MG63 (cell line): Measurements from ENCODE around the gene ANKRD24. TPM values are rescaled to one million over a fixed set of nuclear protein-coding genes. Genes with fewer than 3 reads are reported as not detected.

Experiments
- DNase-seq: peaks from one replicate; pipeline ENCODE4 v3.0.0-alpha.2; 2020
- H3K27me3 ChIP-seq: fragments of 250-450 bp; sonication (Bioruptor Pico); 2 replicates; pipeline ENCODE4 v1.5.1; 2020; ENCODE audit warnings: mild to moderate bottlenecking, moderate library complexity
- H3K36me3 ChIP-seq: fragments of 250-450 bp; sonication (Bioruptor Pico); 2 replicates; pipeline ENCODE4 v1.5.1; 2020; ENCODE audit warnings: mild to moderate bottlenecking, moderate library complexity
- H3K4me3 ChIP-seq: fragments of 250-450 bp; sonication (Bioruptor Pico); 2 replicates; pipeline ENCODE4 v1.5.1; 2020; ENCODE audit warnings: mild to moderate bottlenecking, moderate library complexity
- H3K9me3 ChIP-seq: fragments of 250-450 bp; sonication (Bioruptor Pico); 2 replicates; pipeline ENCODE4 v1.5.1; 2020; ENCODE audit warnings: mild to moderate bottlenecking, moderate library complexity
- total RNA-seq: library from RNA; depleted of rRNA; stranded (reverse); fragments of >200 nt; shearing (Covaris generic); gene quantifications from 2 replicates; pipeline ENCODE4 v1.2.3, GENCODE V29; 2014; ENCODE audit warnings: low replicate concordance

ANKRD24 gene
- total RNA-seq, 1 experiment from 2014 or later = 0.13 TPM

DNA sequence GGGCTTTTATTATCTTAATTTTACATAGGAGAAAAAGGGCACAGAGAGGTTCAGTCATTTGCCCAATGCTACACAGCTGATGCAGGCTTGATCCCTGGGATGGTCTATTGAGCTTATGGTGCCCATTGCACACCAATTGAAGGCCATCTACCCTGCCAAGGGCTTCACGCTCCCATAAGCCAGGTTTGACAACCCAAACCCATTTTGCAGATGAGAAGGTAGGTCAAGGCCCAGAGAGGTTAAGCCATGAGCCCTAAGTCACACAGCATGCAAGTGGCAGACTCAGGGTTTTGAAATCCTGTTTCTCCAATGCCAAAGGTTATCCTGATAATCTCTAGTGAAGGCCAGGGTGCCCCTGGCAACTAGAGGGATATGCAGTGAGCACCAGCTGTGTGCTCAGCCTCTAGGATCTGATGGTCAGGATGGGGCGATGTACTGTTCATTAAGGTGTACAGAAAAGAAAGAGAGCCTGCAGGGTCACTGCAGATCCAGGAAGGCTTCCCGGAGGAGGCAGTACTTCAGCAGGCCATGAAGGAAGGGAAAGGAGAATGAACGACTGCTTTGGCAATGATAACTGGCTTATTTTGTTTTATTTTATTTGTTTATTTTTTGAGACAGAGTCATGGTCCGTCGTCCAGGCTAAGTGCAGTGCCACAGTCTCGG lies 20.9 kb upstream of the ANKRD24 start:
- DNase-seq = no peak
- Histone ChIP-seq H3K27me3 (peaks cover 3% of the 10 kb centered on the region; the same call in 1 of the 2 replicates), H3K9me3 (no peaks in the 10 kb centered on the region), H3K4me3 (no peak overlapping the region), H3K36me3 (no peaks in the 10 kb centered on the region)

DNA sequence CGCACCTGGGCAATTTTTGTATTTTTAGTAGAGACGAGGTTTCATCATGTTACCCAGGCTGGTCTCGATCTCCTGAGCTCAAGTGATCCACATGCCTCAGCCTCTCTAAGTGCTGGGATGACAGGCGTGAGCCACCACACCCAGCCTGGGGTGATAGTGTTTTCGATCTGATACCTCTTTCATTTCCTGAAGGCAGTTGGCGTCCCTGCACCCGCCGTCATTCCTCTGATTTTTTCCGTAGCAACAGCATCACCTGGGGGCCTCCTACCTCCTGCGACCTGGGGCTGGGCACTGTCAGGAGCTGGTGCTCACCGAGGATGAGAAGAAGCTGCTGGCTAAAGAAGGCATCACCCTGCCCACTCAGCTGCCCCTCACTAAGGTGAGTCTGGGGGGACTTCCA lies 18.2 kb upstream of the ANKRD24 start:
- DNase-seq = no peak
- H3K4me3 ChIP-seq = no peak overlapping the region
- H3K27me3 ChIP-seq = peaks cover 6% of the 10 kb centered on the region
- no peaks in the 10 kb centered on the region for H3K36me3 ChIP-seq
- H3K9me3 ChIP-seq = no peaks in the 10 kb centered on the region

DNA sequence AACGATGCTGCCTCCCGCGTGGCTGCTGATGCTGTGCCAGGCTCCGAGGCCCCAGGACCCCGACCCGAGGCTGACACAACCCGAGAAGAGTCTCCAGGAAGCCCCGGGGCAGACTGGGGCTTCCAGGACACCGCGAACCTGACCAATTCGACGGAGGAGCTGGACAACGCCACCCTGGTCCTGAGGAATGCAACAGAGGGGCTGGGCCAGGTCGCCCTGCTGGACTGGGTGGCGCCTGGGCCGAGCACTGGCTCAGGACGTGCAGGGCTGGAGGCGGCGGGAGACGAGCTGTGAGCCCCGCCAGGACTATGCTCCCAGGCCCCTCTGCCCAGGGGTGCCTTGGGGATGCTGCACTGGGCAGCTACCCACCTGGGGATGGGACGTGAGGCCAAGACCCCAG lies 10.8 kb upstream of the ANKRD24 start:
- Histone ChIP-seq H3K27me3 (peaks cover 11% of the 10 kb centered on the region; the same call in 1 of the 2 replicates), H3K36me3 (no peaks in the 10 kb centered on the region), H3K9me3 (no peaks in the 10 kb centered on the region), H3K4me3 (no peak overlapping the region)
- no peak for DNase-seq

DNA sequence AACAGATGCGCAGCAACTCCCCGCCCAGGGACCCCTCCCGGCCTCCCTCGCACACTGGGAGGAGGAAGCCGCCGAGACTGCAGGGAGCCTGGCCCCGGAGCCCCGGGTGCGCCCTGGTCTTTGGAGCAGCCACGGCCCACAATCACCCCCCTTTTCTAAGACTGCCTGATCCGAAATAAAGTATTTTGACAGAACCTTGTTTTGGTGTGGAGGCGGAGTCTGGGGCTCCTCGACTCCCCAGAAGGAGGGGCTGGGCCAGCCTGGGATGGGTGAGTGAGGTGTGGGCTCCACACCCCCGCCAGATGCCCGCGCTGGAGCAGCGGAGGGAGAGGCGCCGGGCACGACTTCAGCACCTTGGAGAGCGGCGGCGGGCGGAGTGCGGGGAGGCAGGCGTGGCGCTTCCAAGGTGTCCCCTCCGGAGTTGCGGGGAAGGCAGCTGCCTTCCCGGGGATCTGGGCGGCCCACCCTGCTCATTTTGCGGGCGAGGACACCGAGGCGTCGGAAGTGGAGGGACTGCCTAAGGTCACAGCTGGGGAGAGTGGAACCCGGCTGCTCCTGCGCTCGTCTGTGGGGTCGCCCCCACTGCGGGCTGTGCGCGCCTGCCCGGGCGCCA lies 9.5 kb upstream of the ANKRD24 start:
- H3K4me3 ChIP-seq = no peak overlapping the region

DNA sequence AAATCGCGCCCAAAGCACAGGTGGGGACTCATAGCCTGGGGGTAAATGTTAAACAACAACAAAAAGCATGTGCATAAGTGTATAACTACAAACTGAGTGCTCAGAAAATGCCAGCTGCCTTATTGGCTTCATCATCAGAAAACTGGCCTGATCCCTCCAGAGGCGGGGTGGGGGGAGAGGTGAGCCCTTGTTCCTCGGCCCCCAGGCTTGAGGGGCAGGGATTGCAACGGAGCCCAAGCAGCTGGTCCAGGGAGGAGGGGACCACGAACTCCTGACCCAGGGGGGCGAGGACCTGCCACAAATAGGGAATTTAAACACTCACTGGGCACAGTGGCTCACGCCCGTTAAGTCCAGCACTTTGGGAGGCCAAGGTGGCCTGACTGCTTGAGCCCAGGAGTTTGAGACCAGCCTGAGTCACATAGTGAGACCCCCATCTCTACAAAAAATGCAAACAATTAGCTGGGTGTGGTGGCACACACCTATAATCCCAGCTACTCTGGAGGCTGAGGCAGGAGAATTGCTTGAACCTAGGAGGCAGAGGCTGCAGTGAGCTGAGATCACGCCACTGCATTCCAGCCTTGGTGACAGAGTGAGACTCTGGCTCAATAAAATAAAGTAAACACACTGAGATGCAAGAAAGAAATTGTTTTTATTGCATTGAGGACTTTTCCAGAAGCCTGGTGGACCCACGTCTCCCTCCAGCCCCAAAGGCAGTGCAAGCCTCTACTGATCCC lies 8.8 kb upstream of the ANKRD24 start:
- H3K4me3 ChIP-seq = no peak overlapping the region
- DNase-seq = no peak
- no peaks in the 10 kb centered on the region for H3K9me3 ChIP-seq
- H3K27me3 ChIP-seq = peaks cover 8% of the 10 kb centered on the region; the same call in 1 of the 2 replicates
- H3K36me3 ChIP-seq = no peaks in the 10 kb centered on the region

More for the DNA sequence above, 9.5 kb upstream of the ANKRD24 start:
- no peaks in the 10 kb centered on the region for H3K9me3 ChIP-seq
- H3K36me3 ChIP-seq = no peaks in the 10 kb centered on the region
- DNase-seq = peak; percentile 48
- peaks cover 8% of the 10 kb centered on the region; the same call in 1 of the 2 replicates for H3K27me3 ChIP-seq

DNA sequence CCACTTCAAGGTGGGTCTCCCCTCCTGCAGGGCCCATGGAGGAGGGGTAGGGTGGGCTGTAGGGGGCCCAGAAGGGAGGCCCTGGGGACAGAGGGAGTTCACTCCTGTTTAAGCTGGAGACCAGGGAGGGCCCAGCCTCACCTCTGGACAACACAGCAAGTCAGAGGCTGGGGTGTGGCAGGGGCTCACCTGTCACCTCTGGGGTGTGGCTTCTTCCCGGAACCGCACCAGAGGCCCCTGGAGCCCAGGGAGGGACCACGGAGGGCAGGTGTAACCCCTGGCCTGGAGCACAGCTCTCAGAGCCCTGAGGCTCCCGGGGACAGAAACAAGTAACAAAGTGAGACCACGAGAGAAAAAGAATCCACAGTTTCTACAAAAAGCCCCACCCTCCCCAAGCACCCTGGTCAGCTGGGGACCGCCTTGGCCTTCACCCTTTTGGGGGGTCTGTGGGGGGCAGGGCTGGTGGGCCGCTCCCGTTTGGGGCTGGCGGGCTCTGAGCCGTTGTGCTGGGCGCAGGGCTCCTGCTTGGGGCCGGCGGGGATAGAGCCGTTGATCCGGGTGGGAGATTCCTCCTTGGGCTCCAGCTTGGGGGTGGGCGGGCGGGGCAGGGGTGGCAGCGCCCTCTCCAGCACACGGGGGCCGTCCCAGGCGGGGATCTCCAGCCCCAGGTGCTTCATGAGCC lies 8.1 kb upstream of the ANKRD24 start:
- no peak for DNase-seq
- no peaks in the 10 kb centered on the region for H3K9me3 ChIP-seq
- H3K27me3 ChIP-seq = peaks cover 8% of the 10 kb centered on the region; the same call in 1 of the 2 replicates
- no peak overlapping the region for H3K4me3 ChIP-seq
- no peaks in the 10 kb centered on the region for H3K36me3 ChIP-seq

DNA sequence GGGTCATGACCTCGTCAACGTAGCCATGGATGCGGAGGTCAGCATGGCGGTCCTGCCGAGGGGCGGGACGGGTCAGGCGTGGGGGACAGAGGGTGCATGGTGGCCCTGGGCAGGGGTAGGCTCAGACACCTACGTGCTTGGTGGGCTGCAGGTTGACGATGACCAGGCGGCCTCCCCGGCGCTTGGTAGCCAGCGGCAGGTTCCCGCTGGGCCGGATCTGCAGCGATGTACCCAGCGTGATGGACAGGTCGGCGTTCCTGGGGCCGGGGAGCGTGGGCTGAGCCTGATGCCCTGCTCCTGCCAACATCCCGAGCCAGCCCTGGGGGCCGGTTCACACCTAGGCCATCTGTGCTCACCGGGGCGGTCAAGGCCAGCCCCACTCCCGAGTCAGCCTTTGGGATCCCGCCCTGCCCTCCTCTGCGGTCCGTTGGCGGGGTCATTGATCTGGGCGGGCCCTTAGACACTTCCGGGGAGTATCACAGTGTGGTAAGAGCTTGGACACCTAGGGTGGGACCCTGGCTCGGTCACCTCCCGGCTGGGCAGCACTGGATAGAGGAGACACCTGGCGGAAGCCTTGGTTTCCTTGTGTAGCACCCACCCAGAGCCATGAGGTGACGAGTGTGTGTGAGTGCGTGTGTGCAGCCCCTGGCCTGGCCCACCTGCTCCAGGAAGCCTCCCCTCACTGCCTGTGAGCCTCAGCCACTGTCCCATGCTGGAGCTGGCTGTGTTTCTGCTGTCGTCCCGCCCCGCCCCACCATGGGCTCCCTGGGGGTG lies 7.4 kb upstream of the ANKRD24 start:
- H3K27me3 ChIP-seq = peaks cover 8% of the 10 kb centered on the region; the same call in 1 of the 2 replicates

DNA sequence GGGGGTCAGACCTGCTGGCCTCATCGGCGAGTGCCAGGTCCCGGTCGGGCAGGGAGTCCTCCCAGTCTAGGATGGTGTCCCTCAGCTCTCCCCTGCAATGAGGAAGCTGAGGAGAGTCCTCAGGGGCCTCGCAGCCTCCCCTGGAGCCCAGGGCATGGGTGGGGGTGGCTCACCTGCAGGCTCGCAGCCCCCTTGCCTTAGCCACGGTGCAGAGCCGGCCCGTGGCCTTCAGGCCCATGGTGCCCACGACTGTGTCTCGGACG lies 6.9 kb upstream of the ANKRD24 start:
- DNase-seq = no peak
- H3K27me3 ChIP-seq = peaks cover 8% of the 10 kb centered on the region; the same call in 1 of the 2 replicates
- H3K36me3 ChIP-seq = peaks cover 4% of the 10 kb centered on the region; the same call in 1 of the 2 replicates
- no peaks in the 10 kb centered on the region for H3K9me3 ChIP-seq
- no peak overlapping the region for H3K4me3 ChIP-seq

More for the DNA sequence above, 7.4 kb upstream of the ANKRD24 start:
- H3K36me3 ChIP-seq = no peaks in the 10 kb centered on the region
- no peaks in the 10 kb centered on the region for H3K9me3 ChIP-seq
- H3K4me3 ChIP-seq = no peak overlapping the region
- DNase-seq = no peak

DNA sequence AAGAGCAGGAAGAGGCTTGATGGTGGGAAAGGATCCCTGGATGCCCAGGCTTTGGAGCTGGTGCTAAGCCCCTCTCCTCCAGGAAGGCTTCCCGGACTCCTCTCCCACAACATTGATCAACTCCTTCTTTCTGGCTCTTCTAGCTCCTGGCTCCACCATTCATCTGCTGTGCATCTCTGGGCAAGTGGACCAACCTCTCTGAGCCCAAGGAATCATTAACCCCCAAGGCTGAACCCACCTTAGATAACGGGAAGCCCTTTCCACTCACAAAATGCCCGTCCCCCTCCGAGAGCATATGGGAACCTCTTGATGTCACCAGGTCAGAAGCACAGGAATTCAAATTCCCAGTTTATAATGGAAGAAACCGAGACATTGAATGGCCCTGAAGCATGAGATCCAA lies 5.3 kb upstream of the ANKRD24 start:
- Histone ChIP-seq H3K4me3 (no peak overlapping the region), H3K9me3 (no peaks in the 10 kb centered on the region), H3K27me3 (peaks cover 6% of the 10 kb centered on the region; the same call in 1 of the 2 replicates), H3K36me3 (peaks cover 4% of the 10 kb centered on the region; the same call in 1 of the 2 replicates)
- DNase-seq = no peak

DNA sequence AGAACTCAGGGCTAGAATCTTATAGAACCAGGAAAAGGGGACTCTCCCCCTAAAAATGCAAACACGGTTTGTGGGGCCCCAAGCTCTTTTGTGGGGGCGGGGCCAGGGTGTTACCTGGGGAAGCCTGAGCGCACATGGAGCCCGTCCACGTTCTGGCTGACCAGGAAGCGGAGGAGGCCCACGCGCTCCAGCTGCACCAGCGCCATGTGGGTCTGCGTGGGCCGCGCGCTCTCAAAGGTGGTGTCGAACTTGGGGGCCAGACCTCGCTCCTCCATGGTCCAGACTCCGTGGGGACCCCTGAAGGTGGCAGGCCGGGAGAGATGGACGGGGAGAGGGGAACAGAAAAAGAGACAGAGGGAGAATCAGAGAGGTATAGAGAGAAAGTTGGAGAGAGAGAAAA lies 3.5 kb upstream of the ANKRD24 start:
- H3K4me3 ChIP-seq = no peak overlapping the region
- no peak for DNase-seq
- no peaks in the 10 kb centered on the region for H3K27me3 ChIP-seq
- H3K36me3 ChIP-seq = peaks cover 4% of the 10 kb centered on the region; the same call in 1 of the 2 replicates
- no peaks in the 10 kb centered on the region for H3K9me3 ChIP-seq

DNA sequence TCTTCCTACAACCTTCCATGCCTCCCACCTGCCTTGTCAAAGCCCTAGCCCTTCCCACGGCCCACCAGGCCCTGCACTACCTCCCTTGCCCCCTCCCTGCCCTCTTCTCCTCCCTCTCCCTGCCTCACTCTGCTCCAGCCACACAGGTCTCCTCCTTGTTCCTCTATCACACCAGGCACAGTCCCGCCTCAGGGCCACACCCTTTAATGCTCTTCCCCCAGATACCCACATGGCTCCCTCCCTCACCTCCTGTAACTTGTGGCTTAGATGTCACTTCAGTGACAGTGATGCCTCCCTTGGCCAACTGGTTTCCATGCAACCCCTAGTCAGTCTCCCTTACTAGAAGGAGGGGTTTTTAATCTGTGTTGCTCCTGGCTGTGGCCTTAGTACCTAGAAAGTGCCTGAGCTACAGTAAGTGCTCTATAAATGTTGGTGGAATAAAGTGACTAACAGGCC lies 1.4 kb upstream of the ANKRD24 start:
- Histone ChIP-seq H3K27me3 (no peaks in the 10 kb centered on the region), H3K9me3 (no peaks in the 10 kb centered on the region), H3K4me3 (no peak overlapping the region; the same call in 1 of the 2 replicates), H3K36me3 (peaks cover 4% of the 10 kb centered on the region; the same call in 1 of the 2 replicates)
- no peak for DNase-seq

DNA sequence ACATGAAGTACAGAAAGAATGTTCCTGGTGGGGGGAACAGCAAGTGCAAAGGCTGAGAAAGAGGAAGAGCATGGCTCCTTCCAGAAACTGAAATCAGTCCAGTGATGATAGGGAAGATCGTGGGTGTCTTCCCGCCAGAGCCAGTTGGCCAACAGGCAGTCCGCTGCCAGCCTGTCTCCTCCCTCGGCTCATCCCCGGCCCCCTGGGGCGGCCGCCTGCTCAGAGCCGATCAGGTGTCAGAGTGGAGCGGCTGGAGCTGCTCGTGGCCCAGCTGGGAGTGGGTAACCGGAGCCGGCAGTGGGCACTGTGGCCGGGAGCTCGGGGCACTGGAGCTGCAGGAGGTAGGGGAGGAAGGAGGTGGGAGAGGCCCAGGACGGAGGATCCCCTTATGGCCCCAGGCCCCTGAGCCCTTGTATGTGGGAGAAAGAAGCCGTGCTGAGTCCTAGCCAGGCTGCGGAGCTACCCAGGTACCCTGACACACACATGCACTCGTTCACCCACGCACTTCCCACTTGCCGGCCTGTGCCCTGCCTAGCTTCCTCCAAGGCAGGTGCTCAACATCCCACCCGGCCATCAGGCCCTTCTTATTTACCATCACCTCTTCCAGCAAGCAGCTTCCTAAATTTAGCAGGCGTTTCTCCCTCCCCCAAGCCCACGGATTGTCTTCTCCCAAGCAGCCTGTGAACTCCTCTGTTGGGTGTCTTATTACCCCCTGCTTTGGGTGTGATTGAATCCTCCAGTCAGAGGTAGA lies 1.7 kb downstream of the ANKRD24 start:
- Histone ChIP-seq H3K4me3 (no peak overlapping the region), H3K27me3 (no peaks in the 10 kb centered on the region), H3K9me3 (no peaks in the 10 kb centered on the region), H3K36me3 (peaks cover 4% of the 10 kb centered on the region; the same call in 1 of the 2 replicates)
- DNase-seq = peak; percentile 23

DNA sequence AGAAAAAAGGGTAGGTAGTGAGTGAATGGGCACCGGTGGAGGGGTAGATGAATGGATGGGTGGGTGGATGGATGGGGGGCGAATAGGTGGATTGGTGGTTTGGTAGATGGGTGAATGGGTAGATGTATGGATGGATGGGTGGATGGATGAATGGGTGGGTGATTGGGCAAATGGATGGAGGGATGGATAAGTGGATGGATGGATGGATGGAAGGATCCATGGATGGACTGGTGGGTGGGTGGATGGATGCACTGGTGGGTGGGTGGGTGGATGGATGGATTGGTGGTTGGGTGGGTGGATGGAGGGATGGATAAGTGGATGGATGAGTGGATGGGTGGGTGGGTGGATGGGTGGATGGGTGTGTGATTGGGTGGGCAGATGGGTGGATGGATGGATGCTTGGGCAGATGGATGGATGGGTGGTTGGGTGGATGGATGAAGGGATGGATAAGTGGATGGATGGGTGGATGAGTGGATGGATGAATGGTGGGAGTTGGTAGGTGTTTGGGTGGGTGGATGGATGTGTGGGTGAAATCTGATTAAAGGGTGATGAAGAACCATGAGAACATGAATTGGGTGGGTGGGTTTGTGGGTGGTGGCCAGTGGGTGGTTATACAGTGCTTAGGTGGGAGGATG lies 2.3 kb downstream of the ANKRD24 start:
- no peak overlapping the region for H3K4me3 ChIP-seq

DNA sequence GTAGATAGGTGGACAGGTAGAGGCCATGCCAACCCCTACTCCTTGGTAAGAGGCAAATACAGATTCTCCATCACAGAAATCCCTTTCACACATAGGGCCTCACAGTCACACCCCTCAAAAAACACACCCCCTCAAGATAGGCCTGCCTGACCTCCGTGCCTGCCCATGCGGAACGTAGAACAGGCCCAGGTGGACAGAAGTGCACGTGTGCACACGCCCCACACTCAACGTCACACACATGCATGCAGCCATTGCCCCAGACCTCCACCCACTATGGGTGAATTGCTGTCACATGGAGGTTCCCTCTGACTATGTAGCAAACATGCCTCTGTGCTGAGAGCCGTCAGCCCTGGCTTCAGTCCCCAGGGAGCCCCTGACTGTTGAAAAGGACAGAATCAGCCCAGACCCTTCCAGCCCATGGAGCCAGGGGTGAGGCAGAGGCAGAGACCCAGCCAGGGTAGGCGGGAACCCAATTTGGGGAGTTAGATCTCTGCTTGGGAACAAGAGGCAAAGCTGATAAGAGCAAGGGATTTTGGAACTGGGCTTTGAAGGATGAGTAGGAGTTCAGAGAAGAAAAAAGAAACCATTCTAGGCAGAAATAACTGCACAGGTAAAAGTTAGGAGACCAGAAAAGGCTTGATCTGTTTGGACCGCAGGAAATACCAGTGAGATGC lies 3.1 kb downstream of the ANKRD24 start:
- Histone ChIP-seq H3K27me3 (no peaks in the 10 kb centered on the region), H3K9me3 (no peaks in the 10 kb centered on the region), H3K4me3 (no peak overlapping the region), H3K36me3 (0 out of 2 replicates have a peak, but pooled peaks cover under 1% of the 10 kb centered on the region)
- no peak for DNase-seq

More for the DNA sequence above, 2.3 kb downstream of the ANKRD24 start:
- H3K27me3 ChIP-seq = no peaks in the 10 kb centered on the region
- H3K9me3 ChIP-seq = no peaks in the 10 kb centered on the region
- peaks cover 4% of the 10 kb centered on the region; the same call in 1 of the 2 replicates for H3K36me3 ChIP-seq
- no peak for DNase-seq
